SU-DHL-6 (cell line): ENCODE data around the gene APBA3.

ENCODE experiments used
- CTCF ChIP-seq: fragments of 200-600 bp; sonication (generic); IDR thresholded peaks from one replicate; pipeline ENCODE4 v1.5.1; 2017; ENCODE audit warnings: antibody characterized with exemption, mild to moderate bottlenecking, low read length, moderate library complexity; ENCODE audit not compliant: insufficient read depth, poor library complexity, severe bottlenecking
- EZH2phosphoT487 ChIP-seq: fragments of 200-600 bp; sonication (generic), shearing (Covaris generic); conservative IDR thresholded peaks from 2 replicates; pipeline ENCODE4 v1.6.1; 2018; ENCODE audit warnings: mild to moderate bottlenecking, antibody characterized with exemption, low read length, moderate library complexity, mixed read lengths

- TF ChIP-seq CTCF (no peak), EZH2phosphoT487 (no peak)
Measured at GRCh38 chr19:3733549-3734309, 27.8 kb downstream of the APBA3 start.
